Natural killer cell (primary cell): Measurements from ENCODE around the gene EPHA6. TPM values are rescaled to one million over a fixed set of nuclear protein-coding genes. Genes with fewer than 3 reads are reported as not detected.

Source experiments
- ATAC-seq, 3 donors: fragments of 150-1000 bp in 2 of 3; fragments of 200-7000 bp in 1 of 3; cut with Tn5 transposase; 1 replicate in 1 of 3; 2 replicates in 2 of 3; pipeline ENCODE4 v1.10.0; 2021; ENCODE audit warnings: mild to moderate bottlenecking in 2 of 3, moderate library complexity in 2 of 3
- DNase-seq, 2 donors: peaks; one replicate each; pipeline versions ENCODE4 v3.0.0 to v3.0.0-alpha.2; 2013 to 2021; ENCODE audit warnings: mixed read lengths in 1 of 2
- H3K27ac ChIP-seq: one replicate; pipeline ENCODE4 v1.5.1; 2013; ENCODE audit warnings: mild to moderate bottlenecking, low read length
- H3K27me3 ChIP-seq: one replicate; pipeline ENCODE4 v1.6.1; 2013; ENCODE audit warnings: low read length; ENCODE audit not compliant: control insufficient read depth, insufficient read depth
- H3K36me3 ChIP-seq: one replicate; pipeline ENCODE4 v1.6.1; 2013; ENCODE audit warnings: low read length; ENCODE audit not compliant: control insufficient read depth, insufficient read depth
- H3K4me1 ChIP-seq: one replicate; pipeline ENCODE4 v1.6.1; 2013; ENCODE audit warnings: low read length; ENCODE audit not compliant: control insufficient read depth, insufficient read depth
- H3K4me3 ChIP-seq: one replicate; pipeline ENCODE4 v1.5.1; 2013; ENCODE audit warnings: low read length
- H3K9me3 ChIP-seq: one replicate; pipeline ENCODE4 v1.6.1; 2013; ENCODE audit warnings: low read length; ENCODE audit not compliant: control insufficient read depth, insufficient read depth
- H3K27ac Mint-ChIP-seq, 2 donors: one replicate each; pipeline ENCODE4 v1.8.0; 2022; ENCODE audit warnings: mild to moderate bottlenecking in 2 of 2, mixed read lengths in 2 of 2, moderate library complexity in 1 of 2
- H3K27me3 Mint-ChIP-seq, 2 donors: one replicate each; pipeline ENCODE4 v1.8.0; 2022; ENCODE audit warnings: low read depth in 2 of 2, mixed read lengths in 2 of 2
- H3K36me3 Mint-ChIP-seq: one replicate; pipeline ENCODE4 v1.8.0; 2022; ENCODE audit warnings: mixed read lengths
- H3K4me1 Mint-ChIP-seq, 2 donors: one replicate each; pipeline ENCODE4 v1.8.0; 2022; ENCODE audit warnings: mixed read lengths in 2 of 2
- H3K4me3 Mint-ChIP-seq: one replicate; pipeline ENCODE4 v1.8.0; 2022; ENCODE audit warnings: mild to moderate bottlenecking, moderate library complexity, mixed read lengths
- H3K9me3 Mint-ChIP-seq, 2 donors: one replicate each; pipeline ENCODE4 v1.8.0; 2022; ENCODE audit warnings: mixed read lengths in 2 of 2
- CTCF ChIP-seq: fragments of 200-600 bp; IDR thresholded peaks from one replicate; pipeline ENCODE4 v1.8.0; 2022; ENCODE audit warnings: antibody characterized with exemption
- WGBS: methylation state at CpG from one replicate; pipeline ENCODE4 v1.1.7; 2013; ENCODE audit warnings: missing lambda C conversion rate; ENCODE audit not compliant: insufficient coverage; 5-methylcytosine and 5-hydroxymethylcytosine counted together
- intact Hi-C: fragments of 100-400 bp; cut with micrococcal nuclease; formaldehyde crosslinking; loops from one replicate; pipeline ENCODE4 v1.14.2; 2022
- total RNA-seq, 4 donors: library from RNA; stranded (reverse); fragments of 120-200 nt in 1 of 4; gene quantifications; one replicate each; pipeline versions ENCODE4 v1.2.3 to v1.2.4, GENCODE V29; 2013 to 2022

Gene EPHA6
- total RNA-seq, 3 donors from 2014 or later (not counting 1 experiment from before 2014, with no cell fraction given), result not detected

GRCh38 chr3:97481416-97481815 lies 667.0 kb downstream of the EPHA6 start:
- Histone ChIP-seq H3K27me3 (no peaks in the 10 kb centered on the region), H3K36me3 (no peaks in the 10 kb centered on the region), H3K9me3 (no peaks in the 10 kb centered on the region), H3K4me3 (no peak overlapping the region), H3K27ac (no peak overlapping the region), H3K4me1 (no peaks in the 10 kb centered on the region)
- no peak overlapping the region for H3K27ac Mint-ChIP-seq
- intact Hi-C loops, result no loop called here
- no peak for TF ChIP-seq CTCF
- no peak for ATAC-seq
- WGBS, result 88% methylated on average over 26 of the region's 26 CpGs
- no peaks in the 10 kb centered on the region for H3K36me3 Mint-ChIP-seq
- H3K9me3 Mint-ChIP-seq, result peaks cover 0 to 2% of the 10 kb centered on the region in 2 donors
- no peaks in the 10 kb centered on the region for H3K27me3 Mint-ChIP-seq
- no peak for DNase-seq
- no peak overlapping the region for H3K4me3 Mint-ChIP-seq
- H3K4me1 Mint-ChIP-seq, result no peaks in the 10 kb centered on the region

DNA sequence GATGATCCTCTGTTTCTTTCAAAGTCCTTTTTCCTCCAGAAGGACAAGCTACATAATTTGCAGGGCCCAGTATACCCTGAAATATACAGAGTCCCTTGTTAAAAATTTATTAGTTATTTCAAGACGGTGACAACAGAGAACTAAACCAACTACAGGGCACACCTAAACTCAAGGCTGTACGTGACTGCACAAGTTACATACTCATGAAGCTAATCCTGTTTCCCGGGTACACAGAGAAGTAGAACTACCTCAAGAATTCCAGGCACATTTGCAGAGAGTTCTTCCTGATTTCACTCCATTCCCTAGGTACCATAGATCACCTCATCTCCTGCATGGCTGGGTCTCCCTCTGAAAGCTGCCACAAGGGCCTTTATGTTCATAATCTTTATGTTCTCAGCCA lies 670.8 kb downstream of the EPHA6 start:
- H3K27ac ChIP-seq, result no peak overlapping the region
- no peak for TF ChIP-seq CTCF
- no peaks in the 10 kb centered on the region for H3K36me3 Mint-ChIP-seq
- H3K27me3 Mint-ChIP-seq, result no peaks in the 10 kb centered on the region
- no peak overlapping the region for H3K4me3 Mint-ChIP-seq
- DNase-seq (no peak), ATAC-seq (no peak)
- H3K4me1 ChIP-seq, result no peaks in the 10 kb centered on the region
- no peaks in the 10 kb centered on the region for H3K36me3 ChIP-seq
- no peaks in the 10 kb centered on the region for H3K9me3 Mint-ChIP-seq
- H3K9me3 ChIP-seq, result no peaks in the 10 kb centered on the region
- intact Hi-C loops, result no loop called here
- 87% methylated on average over 3 of the region's 3 CpGs for WGBS
- no peaks in the 10 kb centered on the region for H3K27me3 ChIP-seq
- H3K27ac Mint-ChIP-seq, result no peak overlapping the region
- no peak overlapping the region for H3K4me3 ChIP-seq
- H3K4me1 Mint-ChIP-seq, result no peaks in the 10 kb centered on the region

GRCh38 chr3:97487587-97487986 lies 673.2 kb downstream of the EPHA6 start:
- H3K27me3 ChIP-seq, result no peaks in the 10 kb centered on the region
- no peak for DNase-seq
- H3K4me1 Mint-ChIP-seq, result no peaks in the 10 kb centered on the region
- no peaks in the 10 kb centered on the region for H3K4me1 ChIP-seq
- H3K4me3 Mint-ChIP-seq, result no peak overlapping the region
- no peaks in the 10 kb centered on the region for H3K9me3 ChIP-seq
- intact Hi-C loops, result no loop called here
- no peak overlapping the region for H3K27ac ChIP-seq
- no peak for ATAC-seq
- no peak for TF ChIP-seq CTCF
- peaks cover 0 to 3% of the 10 kb centered on the region in 2 donors for H3K9me3 Mint-ChIP-seq
- WGBS, result 60% methylated on average over 1 of the region's 1 CpG
- no peaks in the 10 kb centered on the region for H3K27me3 Mint-ChIP-seq
- H3K4me3 ChIP-seq, result no peak overlapping the region
- H3K36me3 Mint-ChIP-seq, result no peaks in the 10 kb centered on the region
- no peaks in the 10 kb centered on the region for H3K36me3 ChIP-seq
- H3K27ac Mint-ChIP-seq, result no peak overlapping the region

DNA sequence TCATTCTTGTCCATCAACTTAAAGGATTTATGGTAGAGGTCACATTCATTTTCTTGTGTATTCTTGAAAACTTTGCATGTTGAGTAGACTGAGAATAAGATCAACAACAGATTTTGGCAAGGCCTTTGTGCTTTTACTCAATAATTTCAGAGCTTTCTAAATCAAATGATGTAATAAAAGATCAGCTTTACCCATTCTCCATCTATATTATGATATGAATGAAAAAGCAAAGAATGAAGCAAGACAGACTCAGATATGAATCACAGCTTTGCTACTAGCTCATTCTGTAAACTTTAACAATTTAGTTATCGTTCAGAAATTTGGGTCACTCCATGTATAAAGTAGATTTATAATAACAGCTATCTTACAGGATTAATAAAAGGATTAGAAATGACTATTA lies 674.3 kb downstream of the EPHA6 start:
- Mint-ChIP-seq H3K36me3 (no peaks in the 10 kb centered on the region), H3K27ac (no peak overlapping the region), H3K4me3 (no peak overlapping the region), H3K4me1 (no peaks in the 10 kb centered on the region), H3K27me3 (no peaks in the 10 kb centered on the region), H3K9me3 (peaks cover 2 to 4% of the 10 kb centered on the region in 2 donors)
- Histone ChIP-seq H3K4me3 (no peak overlapping the region), H3K27me3 (no peaks in the 10 kb centered on the region), H3K4me1 (no peaks in the 10 kb centered on the region), H3K27ac (no peak overlapping the region), H3K36me3 (no peaks in the 10 kb centered on the region), H3K9me3 (no peaks in the 10 kb centered on the region)
- intact Hi-C loops, result no loop called here
- no peak for ATAC-seq
- no peak for TF ChIP-seq CTCF
- WGBS, result no CpG with 5 or more reads among the region's 1 CpG
- no peak for DNase-seq
